Uterus (tissue), 4 donors: ENCODE measurements around the gene CAVIN2. TPM values are rescaled to one million over a fixed set of nuclear protein-coding genes. Genes with fewer than 3 reads are reported as not detected.
"Not testable (repeated sequence)": the region's sequence is repeated elsewhere in the genome, so short reads cannot be mapped to it uniquely, and the experiment has no call there.

ENCODE experiments used
- DNase-seq, 2 donors: peaks; one replicate each; pipeline ENCODE4 v3.0.0-alpha.2; 2019 to 2020
- H3K27ac ChIP-seq, 2 donors: fragments of 200-600 bp; sonication (generic); 1 replicate in 1 of 2; 2 replicates in 1 of 2; pipeline ENCODE4 v1.5.1; 2016 to 2018
- H3K27me3 ChIP-seq, 2 donors: fragments of 200-600 bp; sonication (generic); one replicate each; pipeline ENCODE4 v1.5.1; 2018 to 2019; ENCODE audit warnings: control low read depth in 1 of 2
- H3K36me3 ChIP-seq, 2 donors: fragments of 200-600 bp; sonication (generic); one replicate each; pipeline ENCODE4 v1.5.1; 2019; ENCODE audit warnings: control low read depth in 1 of 2
- H3K4me1 ChIP-seq, 2 donors: fragments of 200-600 bp; sonication (generic); one replicate each; pipeline ENCODE4 v1.5.1; 2018 to 2019; ENCODE audit warnings: control low read depth in 1 of 2
- H3K4me3 ChIP-seq, 2 donors: fragments of 200-600 bp; sonication (generic); 1 replicate in 1 of 2; 2 replicates in 1 of 2; pipeline ENCODE4 v1.5.1; 2018 to 2019; ENCODE audit warnings: mild to moderate bottlenecking in 1 of 2
- H3K9me3 ChIP-seq, 2 donors: fragments of 200-600 bp; sonication (generic); one replicate each; pipeline ENCODE4 v1.5.1; 2019; ENCODE audit warnings: control low read depth in 1 of 2
- CTCF ChIP-seq, 4 experiments: fragments of 200-600 bp in 2 of 4; fragments of 450-650 bp in 2 of 4; sonication (generic) in 2 of 4; IDR thresholded peaks; one replicate each; pipeline ENCODE4 v1.5.1; 2016 to 2019; ENCODE audit warnings: antibody characterized with exemption in 4 of 4, mild to moderate bottlenecking in 2 of 4, moderate library complexity in 1 of 4
- POLR2A ChIP-seq, 2 donors: fragments of 450-650 bp; IDR thresholded peaks; one replicate each; pipeline ENCODE4 v1.6.1; 2016; ENCODE audit warnings: antibody characterized with exemption in 2 of 2, mild to moderate bottlenecking in 1 of 2, moderate library complexity in 1 of 2
- intact Hi-C: fragments of 100-400 bp; cut with DNase I; formaldehyde crosslinking; loops from one replicate; pipeline ENCODE4 v1.15.1; 2023; ENCODE audit warnings: low total_unique reads
- total RNA-seq, 4 donors: library from RNA; depleted of rRNA in 3 of 4; stranded (reverse); fragments of >200 nt in 3 of 4; gene quantifications; one replicate each; pipeline versions ENCODE4 v1.1.0 to v1.2.4, GENCODE V29; 2014 to 2023
- donor health status: DM: yes; HTN: yes; CAD: no.

Gene CAVIN2
- total RNA-seq, 4 donors from 2014 or later = 37.3 to 235 (median 121) TPM

- no peak for TF ChIP-seq POLR2A (IDR thresholded peaks at IDR 0.05)
- no peak for TF ChIP-seq CTCF (IDR thresholded peaks at IDR 0.05)
- Histone ChIP-seq H3K36me3 (no peaks in the 10 kb centered on the region), H3K4me1 (no peaks in the 10 kb centered on the region), H3K27ac (no peak overlapping the region), H3K4me3 (no peak overlapping the region), H3K27me3 (no peaks in the 10 kb centered on the region), H3K9me3 (no peaks in the 10 kb centered on the region)
- intact Hi-C loops = no loop called here
- no peak for DNase-seq
Observed at GRCh38 chr2:191786694-191787093, 60.2 kb downstream of the CAVIN2 start.

- H3K9me3 ChIP-seq, H3K4me3 ChIP-seq, DNase-seq, H3K27ac ChIP-seq, H3K36me3 ChIP-seq, H3K27me3 ChIP-seq, H3K4me1 ChIP-seq, intact Hi-C loops: not testable (repeated sequence)
Observed at GRCh38 chr2:191785651-191786050, 61.2 kb downstream of the CAVIN2 start.

Other genes with a start within 250 kb of the CAVIN2 start
- 10 to 100 TPM in 3 of 4 donors, 1 to 10 TPM in 1; 2.3 to 43.3 (median 22.2) TPM for gene NABP1, start 169.0 kb downstream of the CAVIN2 start, total RNA-seq